Measurements from ENCODE around the gene KRTAP10-7.

Gene KRTAP10-7

GRCh38 chr21:44574457-44575306, 25.7 kb upstream of the KRTAP10-7 start:
- H3K4me3 ChIP-seq (ENCODE audit: low read depth in 1 of 2, low read length in 1 of 2): no peak overlapping the region
- no peaks in the 10 kb centered on the region for H3K36me3 ChIP-seq
- H3K27me3 ChIP-seq: peaks cover 17% of the 10 kb centered on the region
- no peaks in the 10 kb centered on the region for H3K4me1 ChIP-seq (ENCODE audit: control insufficient read depth in 1 of 2, insufficient read depth in 1 of 2, low read depth in 1 of 2, low read length in 1 of 2)
- no peaks in the 10 kb centered on the region for H3K9me3 ChIP-seq
- TF ChIP-seq CTCF (IDR thresholded peaks at IDR 0.05): no peak
- no peak overlapping the region for H3K27ac ChIP-seq

- H3K27ac ChIP-seq: no peak overlapping the region
- H3K9me3 ChIP-seq: no peaks in the 10 kb centered on the region
- H3K36me3 ChIP-seq: no peaks in the 10 kb centered on the region
- no peak overlapping the region for H3K4me3 ChIP-seq (ENCODE audit: low read depth in 1 of 2, low read length in 1 of 2)
- TF ChIP-seq CTCF (IDR thresholded peaks at IDR 0.05): no peak
- H3K4me1 ChIP-seq (ENCODE audit: control insufficient read depth in 1 of 2, insufficient read depth in 1 of 2, low read depth in 1 of 2, low read length in 1 of 2): no peaks in the 10 kb centered on the region
- peaks cover 24% of the 10 kb centered on the region for H3K27me3 ChIP-seq
Measured at GRCh38 chr21:44575307-44576024, 24.9 kb upstream of the KRTAP10-7 start.

- Histone ChIP-seq H3K4me1 (ENCODE audit: control insufficient read depth in 1 of 2, insufficient read depth in 1 of 2, low read depth in 1 of 2, low read length in 1 of 2) (no peaks in the 10 kb centered on the region), H3K4me3 (ENCODE audit: low read depth in 1 of 2, low read length in 1 of 2) (no peak overlapping the region), H3K27me3 (peaks cover 29% of the 10 kb centered on the region), H3K9me3 (no peaks in the 10 kb centered on the region), H3K36me3 (no peaks in the 10 kb centered on the region), H3K27ac (no peak overlapping the region)
- no peak for TF ChIP-seq CTCF (IDR thresholded peaks at IDR 0.05)
Measured at GRCh38 chr21:44576025-44576420, 24.4 kb upstream of the KRTAP10-7 start.

- Histone ChIP-seq H3K27me3 (peaks cover 29% of the 10 kb centered on the region), H3K4me3 (ENCODE audit: low read depth in 1 of 2, low read length in 1 of 2) (no peak overlapping the region)
- no peak for TF ChIP-seq CTCF (IDR thresholded peaks at IDR 0.05)
Measured at GRCh38 chr21:44578371-44579055, 21.9 kb upstream of the KRTAP10-7 start.

GRCh38 chr21:44579056-44579832, 21.2 kb upstream of the KRTAP10-7 start:
- Histone ChIP-seq H3K27ac (no peak overlapping the region), H3K4me1 (ENCODE audit: control insufficient read depth in 1 of 2, insufficient read depth in 1 of 2, low read depth in 1 of 2, low read length in 1 of 2) (no peaks in the 10 kb centered on the region), H3K4me3 (ENCODE audit: low read depth in 1 of 2, low read length in 1 of 2) (no peak overlapping the region), H3K36me3 (no peaks in the 10 kb centered on the region), H3K9me3 (no peaks in the 10 kb centered on the region), H3K27me3 (peaks cover 33% of the 10 kb centered on the region)
- TF ChIP-seq CTCF (IDR thresholded peaks at IDR 0.05): no peak

More at GRCh38 chr21:44578371-44579055, 21.9 kb upstream of the KRTAP10-7 start:
- H3K9me3 ChIP-seq: no peaks in the 10 kb centered on the region
- no peaks in the 10 kb centered on the region for H3K4me1 ChIP-seq (ENCODE audit: control insufficient read depth in 1 of 2, insufficient read depth in 1 of 2, low read depth in 1 of 2, low read length in 1 of 2)
- no peak overlapping the region for H3K27ac ChIP-seq
- no peaks in the 10 kb centered on the region for H3K36me3 ChIP-seq

All from neutrophil (primary cell).